Bronchial epithelial cell (primary cell): ENCODE results near the gene TSPO. TPM values are rescaled to one million over a fixed set of nuclear protein-coding genes. Genes with fewer than 3 reads are reported as not detected.
A peak's percentile ranks its signal among the peaks of the same experiment; 100 is the strongest.

ENCODE experiments used
- DNase-seq: peaks from one replicate; pipeline ENCODE4 v3.0.0-alpha.2; 2010; ENCODE audit warnings: low read depth
- FAIRE-seq: peaks from 2 replicates; lab custom pipeline; 2011; peaks lifted over from hg19 to GRCh38; lab: Jason Lieb, UNC
- H3K27me3 ChIP-seq: 2 replicates; pipeline ENCODE4 v1.5.1; 2011; ENCODE audit warnings: low read length; ENCODE audit not compliant: control insufficient read depth, insufficient read depth
- H3K36me3 ChIP-seq: 2 replicates; pipeline ENCODE4 v1.5.1; 2011; ENCODE audit warnings: low read length; ENCODE audit not compliant: control insufficient read depth, insufficient read depth
- H3K4me3 ChIP-seq: 2 replicates; pipeline ENCODE4 v1.5.1; 2011; ENCODE audit warnings: mild to moderate bottlenecking, low read depth, low read length, control low read depth
- total RNA-seq: library from RNA; depleted of rRNA; stranded (reverse); fragments of >200 nt; gene quantifications from 2 replicates; pipeline ENCODE4 v1.2.1, GENCODE V29; 2014
- TF ChIP-seq, protein P1 (sequence below): IDR thresholded peaks from 2 replicates; pipeline ENCODE4 v1.5.1; 2011; ENCODE audit warnings: mild to moderate bottlenecking, moderate library complexity, low read length, control low read depth, inconsistent platforms; ENCODE audit not compliant: insufficient read depth, severe bottlenecking

TSPO gene
- total RNA-seq, 1 donor from 2014 or later, result 419 TPM

GRCh38 chr22:43159484-43160178 is 8.3 kb downstream of the TSPO start:
- DNase-seq (no peak), FAIRE-seq (no peak)
- Histone ChIP-seq H3K27me3 (no peaks in the 10 kb centered on the region), H3K4me3 (no peak overlapping the region), H3K36me3 (peaks cover 51% of the 10 kb centered on the region)
- TF ChIP-seq, protein P1, sequence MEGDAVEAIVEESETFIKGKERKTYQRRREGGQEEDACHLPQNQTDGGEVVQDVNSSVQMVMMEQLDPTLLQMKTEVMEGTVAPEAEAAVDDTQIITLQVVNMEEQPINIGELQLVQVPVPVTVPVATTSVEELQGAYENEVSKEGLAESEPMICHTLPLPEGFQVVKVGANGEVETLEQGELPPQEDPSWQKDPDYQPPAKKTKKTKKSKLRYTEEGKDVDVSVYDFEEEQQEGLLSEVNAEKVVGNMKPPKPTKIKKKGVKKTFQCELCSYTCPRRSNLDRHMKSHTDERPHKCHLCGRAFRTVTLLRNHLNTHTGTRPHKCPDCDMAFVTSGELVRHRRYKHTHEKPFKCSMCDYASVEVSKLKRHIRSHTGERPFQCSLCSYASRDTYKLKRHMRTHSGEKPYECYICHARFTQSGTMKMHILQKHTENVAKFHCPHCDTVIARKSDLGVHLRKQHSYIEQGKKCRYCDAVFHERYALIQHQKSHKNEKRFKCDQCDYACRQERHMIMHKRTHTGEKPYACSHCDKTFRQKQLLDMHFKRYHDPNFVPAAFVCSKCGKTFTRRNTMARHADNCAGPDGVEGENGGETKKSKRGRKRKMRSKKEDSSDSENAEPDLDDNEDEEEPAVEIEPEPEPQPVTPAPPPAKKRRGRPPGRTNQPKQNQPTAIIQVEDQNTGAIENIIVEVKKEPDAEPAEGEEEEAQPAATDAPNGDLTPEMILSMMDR, result peak; percentile 48

DNA sequence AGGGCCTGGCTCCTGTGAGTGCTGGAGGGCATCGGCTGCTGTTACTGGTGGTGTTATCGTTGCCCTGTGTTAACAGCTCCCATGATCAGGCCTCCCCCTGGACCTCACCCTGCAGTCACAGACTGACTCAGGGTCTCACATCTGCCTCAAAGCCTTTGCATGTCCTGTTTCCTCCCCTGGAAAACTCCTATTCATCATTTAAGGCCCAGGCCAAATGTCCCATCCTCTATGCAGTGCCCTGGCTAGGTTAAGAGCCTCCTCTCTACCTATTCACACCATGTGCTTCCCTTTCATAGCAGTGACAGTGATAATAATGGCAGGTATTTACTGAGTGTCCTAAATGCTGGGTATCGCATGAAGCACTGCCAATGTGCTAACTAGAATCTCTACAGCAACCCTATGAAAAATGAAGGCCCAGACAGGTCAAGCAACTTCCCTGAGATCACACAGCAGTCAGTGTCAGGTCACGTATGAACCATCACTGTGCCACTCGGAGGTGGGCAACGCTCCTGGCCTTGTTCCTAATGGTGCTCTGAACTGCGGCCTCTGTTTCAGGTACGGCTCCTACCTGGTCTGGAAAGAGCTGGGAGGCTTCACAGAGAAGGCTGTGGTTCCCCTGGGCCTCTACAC is 9.3 kb downstream of the TSPO start:
- peaks cover 42% of the 10 kb centered on the region for H3K36me3 ChIP-seq
- H3K4me3 ChIP-seq, result no peak overlapping the region
- TF ChIP-seq, protein P1, result no peak
- FAIRE-seq (no peak), DNase-seq (no peak)
- no peaks in the 10 kb centered on the region for H3K27me3 ChIP-seq

GRCh38 chr22:43162412-43163150 is 11.2 kb downstream of the TSPO start:
- peaks cover 39% of the 10 kb centered on the region for H3K36me3 ChIP-seq
- DNase-seq (no peak), FAIRE-seq (no peak)
- H3K27me3 ChIP-seq, result no peaks in the 10 kb centered on the region
- no peak overlapping the region for H3K4me3 ChIP-seq
- TF ChIP-seq, protein P1, result no peak

- DNase-seq, result no peak
- Histone ChIP-seq H3K4me3 (no peak overlapping the region), H3K36me3 (peaks cover 36% of the 10 kb centered on the region), H3K27me3 (no peaks in the 10 kb centered on the region)
- no peak for FAIRE-seq
- TF ChIP-seq, protein P1, result no peak
These were observed 12.0 kb downstream of the TSPO start for GRCh38 chr22:43163241-43163795.

DNA sequence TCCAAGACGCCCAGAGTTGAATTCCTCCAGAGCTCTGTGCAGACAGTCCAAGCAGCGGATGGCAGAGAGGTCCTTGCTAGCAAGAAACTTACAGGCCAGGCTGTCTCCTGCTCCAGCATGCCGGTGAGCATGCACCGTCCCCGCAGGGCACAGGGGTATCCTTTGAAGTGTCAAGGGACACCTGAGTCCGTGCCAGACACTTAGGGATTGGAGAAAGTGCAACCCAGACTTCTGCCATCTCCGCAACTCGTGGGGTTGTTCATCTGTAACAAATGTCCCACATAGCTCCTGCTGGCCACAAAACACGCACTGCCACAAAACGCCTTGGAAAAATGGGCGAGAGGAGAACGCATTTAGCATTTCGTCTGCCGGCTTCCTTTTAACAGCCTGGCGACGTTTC is 13.3 kb downstream of the TSPO start:
- no peak for FAIRE-seq
- no peaks in the 10 kb centered on the region for H3K27me3 ChIP-seq
- H3K36me3 ChIP-seq, result peaks cover 28% of the 10 kb centered on the region
- no peak overlapping the region for H3K4me3 ChIP-seq
- TF ChIP-seq, protein P1, result no peak
- no peak for DNase-seq
